ENCODE data around the gene MRPL2. TPM values are rescaled to one million over a fixed set of nuclear protein-coding genes. Genes with fewer than 3 reads are reported as not detected.

MRPL2 gene
- total RNA-seq, 2 experiments from 2014 or later, result 42.8 to 48.0 TPM

GRCh38 chr6:43019152-43019551, 40.1 kb downstream of the MRPL2 start:
- Mint-ChIP-seq H3K9me3 (no peaks in the 10 kb centered on the region), H3K4me1 (ENCODE audit: low read depth) (peaks cover 48% of the 10 kb centered on the region)

GRCh38 chr6:43016943-43017334, 42.3 kb downstream of the MRPL2 start:
- no peak for TF ChIP-seq CTCF (IDR thresholded peaks at IDR 0.05)
- Histone ChIP-seq H3K36me3 (ENCODE audit: insufficient read depth, low read length) (peaks cover 41% of the 10 kb centered on the region), H3K4me1 (ENCODE audit: insufficient read depth, low read length) (peaks cover 61% of the 10 kb centered on the region), H3K27ac (ENCODE audit: low read depth in 1 of 2, low read length in 2 of 2) (no peak overlapping the region), H3K27me3 (ENCODE audit: control insufficient read depth in 1 of 2, insufficient read depth in 2 of 2, low read length in 2 of 2) (no peaks in the 10 kb centered on the region), H3K9me3 (ENCODE audit: control insufficient read depth in 1 of 2, insufficient read depth in 1 of 2, low read length in 2 of 2) (no peaks in the 10 kb centered on the region), H3K4me3 (ENCODE audit: low read length) (no peak overlapping the region)
- ATAC-seq (ENCODE audit: poor library complexity), result no peak
- Mint-ChIP-seq H3K36me3 (ENCODE audit: low read depth) (peaks cover 72% of the 10 kb centered on the region), H3K4me3 (peak overlapping the region; percentile 86), H3K4me1 (ENCODE audit: low read depth) (peaks cover 66% of the 10 kb centered on the region), H3K27ac (peak overlapping the region; percentile 53), H3K9me3 (no peaks in the 10 kb centered on the region), H3K27me3 (no peaks in the 10 kb centered on the region)
- ChIA-PET CTCF (interaction anchor here (0.6 kb wide), 1 partner anchor 127 kb away, joined by 3 read pairs; no protein-coding TSS in a partner anchor), POLR2A (interaction anchor here (1.2 to 3.9 kb wide), 3 partner anchors 33 to 87 kb away, joined by 5 to 37 read pairs (median 6); partner anchors contain the start of genes CNPY3, CUL7 and PPP2R5D)
- intact Hi-C loops (cut with DNase I, micrococcal nuclease), result no loop called here
- peak in 1 of 14 experiments; percentile 16 for DNase-seq

More at GRCh38 chr6:43019152-43019551, 40.1 kb downstream of the MRPL2 start:
- DNase-seq (no peak), ATAC-seq (ENCODE audit: poor library complexity) (no peak)
- H3K4me3 ChIP-seq (ENCODE audit: low read length), result no peak overlapping the region
- H3K27me3 ChIP-seq (ENCODE audit: control insufficient read depth in 1 of 2, insufficient read depth in 2 of 2, low read length in 2 of 2), result no peaks in the 10 kb centered on the region
- TF ChIP-seq CTCF (IDR thresholded peaks at IDR 0.05), result no peak
- no peaks in the 10 kb centered on the region for H3K9me3 ChIP-seq (ENCODE audit: control insufficient read depth in 1 of 2, insufficient read depth in 1 of 2, low read length in 2 of 2)
- Mint-ChIP-seq H3K27me3 (no peaks in the 10 kb centered on the region), H3K4me3 (peak overlapping the region; percentile 86), H3K36me3 (ENCODE audit: low read depth) (peaks cover 56% of the 10 kb centered on the region), H3K27ac (peak overlapping the region; percentile 26)
- ChIA-PET CTCF (no interaction called here), POLR2A (interaction anchor here (3.4 to 3.5 kb wide), 2 partner anchors 34 to 40 kb away, joined by 23 to 25 read pairs; partner anchors contain the start of genes CUL7 and PEX6)
- H3K36me3 ChIP-seq (ENCODE audit: insufficient read depth, low read length), result peaks cover 40% of the 10 kb centered on the region
- H3K4me1 ChIP-seq (ENCODE audit: insufficient read depth, low read length), result peaks cover 67% of the 10 kb centered on the region
- H3K27ac ChIP-seq (ENCODE audit: low read depth in 1 of 2, low read length in 2 of 2), result no peak overlapping the region
- intact Hi-C loops (cut with DNase I, micrococcal nuclease), result no loop called here

GRCh38 chr6:43016176-43016942, 42.9 kb downstream of the MRPL2 start:
- H3K4me3 Mint-ChIP-seq, result peak overlapping the region; percentile 56
- peaks cover 63% of the 10 kb centered on the region for H3K4me1 ChIP-seq (ENCODE audit: insufficient read depth, low read length)
- peak overlapping the region; percentile 53 for H3K27ac Mint-ChIP-seq
- H3K27me3 Mint-ChIP-seq, result no peaks in the 10 kb centered on the region
- POLR2A ChIA-PET, result interaction anchor here (1.2 to 3.9 kb wide), 3 partner anchors 32 to 87 kb away, joined by 5 to 37 read pairs (median 6); partner anchors contain the start of genes CNPY3, CUL7 and PPP2R5D
- H3K27me3 ChIP-seq (ENCODE audit: control insufficient read depth in 1 of 2, insufficient read depth in 2 of 2, low read length in 2 of 2), result no peaks in the 10 kb centered on the region
- H3K9me3 Mint-ChIP-seq, result no peaks in the 10 kb centered on the region
- CTCF ChIA-PET, result interaction anchor here (0.6 to 1.7 kb wide), 2 partner anchors 37 to 128 kb away, joined by 3 to 7 read pairs; partner anchors contain the start of gene CUL7
- no peak overlapping the region for H3K27ac ChIP-seq (ENCODE audit: low read depth in 1 of 2, low read length in 2 of 2)
- H3K36me3 ChIP-seq (ENCODE audit: insufficient read depth, low read length), result peaks cover 46% of the 10 kb centered on the region
- peaks cover 63% of the 10 kb centered on the region for H3K4me1 Mint-ChIP-seq (ENCODE audit: low read depth)
- TF ChIP-seq CTCF (IDR thresholded peaks at IDR 0.05), result no peak
- no peaks in the 10 kb centered on the region for H3K9me3 ChIP-seq (ENCODE audit: control insufficient read depth in 1 of 2, insufficient read depth in 1 of 2, low read length in 2 of 2)
- no peak overlapping the region for H3K4me3 ChIP-seq (ENCODE audit: low read length)
- H3K36me3 Mint-ChIP-seq (ENCODE audit: low read depth), result peaks cover 72% of the 10 kb centered on the region
- ATAC-seq (ENCODE audit: poor library complexity), result no peak
- intact Hi-C loops (cut with DNase I, micrococcal nuclease), result no loop called here
- DNase-seq, result no peak

All from CD4-positive, alpha-beta T cell (primary cell).